Neuronal stem cell (in vitro differentiated cells): ENCODE measurements around the gene CCDC12.
A peak's percentile ranks its signal among the peaks of the same experiment; 100 is the strongest.

Experiments used
- DNase-seq: peaks from one replicate; pipeline ENCODE4 v3.0.0-alpha.2; 2013; ENCODE audit warnings: low spot score
- H2AFZ ChIP-seq: one replicate; pipeline ENCODE4 v1.6.1; 2013; ENCODE audit warnings: mild to moderate bottlenecking, low read length, inconsistent platforms
- H2AK5ac ChIP-seq: 2 replicates; pipeline ENCODE4 v1.6.1; 2013; ENCODE audit warnings: low read depth, mild to moderate bottlenecking, inconsistent platforms, low read length, moderate library complexity, mixed read lengths
- H2BK120ac ChIP-seq: 2 replicates; pipeline ENCODE4 v1.6.1; 2013; ENCODE audit warnings: low read depth, mild to moderate bottlenecking, inconsistent platforms, low read length, moderate library complexity, mixed read lengths
- H2BK12ac ChIP-seq: one replicate; pipeline ENCODE4 v1.6.1; 2013; ENCODE audit warnings: low read length, inconsistent platforms
- H2BK15ac ChIP-seq: 2 replicates; pipeline ENCODE4 v1.6.1; 2013; ENCODE audit warnings: mild to moderate bottlenecking, low read length, inconsistent platforms, mixed read lengths
- H2BK5ac ChIP-seq: one replicate; pipeline ENCODE4 v1.6.1; 2013; ENCODE audit warnings: inconsistent platforms, mild to moderate bottlenecking, low read length, moderate library complexity
- H3K14ac ChIP-seq: one replicate; pipeline ENCODE4 v1.6.1; 2013; ENCODE audit warnings: low read length, inconsistent platforms
- H3K18ac ChIP-seq: 2 replicates; pipeline ENCODE4 v1.6.1; 2013; ENCODE audit warnings: low read length, inconsistent platforms
- H3K23ac ChIP-seq: 2 replicates; pipeline ENCODE4 v1.6.1; 2013; ENCODE audit warnings: low read depth, mild to moderate bottlenecking, mixed read lengths, low read length, inconsistent platforms; ENCODE audit not compliant: poor library complexity
- H3K27ac ChIP-seq: replicated peaks from 3 replicates; pipeline ENCODE4 v1.5.1; 2013; ENCODE audit warnings: low read length, inconsistent platforms
- H3K27me3 ChIP-seq, 3 experiments: 2 replicates each; pipeline ENCODE4 v1.6.1; 2013; ENCODE audit warnings: low read length in 3 of 3, mild to moderate bottlenecking in 2 of 3, inconsistent platforms in 1 of 3, low read depth in 1 of 3, mixed read lengths in 1 of 3, moderate library complexity in 1 of 3; ENCODE audit not compliant: control insufficient read depth in 3 of 3, insufficient read depth in 3 of 3
- H3K36me3 ChIP-seq, 2 donors: replicated peaks in 1 of 2; 2 replicates each; pipeline ENCODE4 v1.6.1; 2013; ENCODE audit warnings: low read length in 2 of 2; ENCODE audit not compliant: control insufficient read depth in 2 of 2, insufficient read depth in 2 of 2
- H3K4ac ChIP-seq: 2 replicates; pipeline ENCODE4 v1.6.1; 2013; ENCODE audit warnings: inconsistent platforms, mild to moderate bottlenecking, low read length, moderate library complexity
- H3K4me1 ChIP-seq, 2 donors: 1 replicate in 1 of 2; 2 replicates in 1 of 2; pipeline ENCODE4 v1.6.1; 2013; ENCODE audit warnings: low read length in 2 of 2, low read depth in 1 of 2; ENCODE audit not compliant: control insufficient read depth in 2 of 2, insufficient read depth in 1 of 2
- H3K4me2 ChIP-seq: one replicate; pipeline ENCODE4 v1.6.1; 2013; ENCODE audit warnings: mild to moderate bottlenecking, low read length, inconsistent platforms; ENCODE audit not compliant: insufficient read depth, poor library complexity, severe bottlenecking
- H3K4me3 ChIP-seq, 2 donors: 2 replicates each; pipeline ENCODE4 v1.5.1; 2013; ENCODE audit warnings: low read length in 2 of 2, mild to moderate bottlenecking in 2 of 2, inconsistent platforms in 1 of 2, moderate library complexity in 1 of 2
- H3K79me1 ChIP-seq: one replicate; pipeline ENCODE4 v1.6.1; 2013; ENCODE audit warnings: low read depth, mild to moderate bottlenecking, inconsistent platforms, low read length, moderate library complexity
- H3K9ac ChIP-seq: one replicate; pipeline ENCODE4 v1.6.1; 2013; ENCODE audit warnings: mild to moderate bottlenecking, low read depth, low read length, inconsistent platforms; ENCODE audit not compliant: poor library complexity
- H3K9me3 ChIP-seq, 2 donors: replicated peaks in 1 of 2; 2 replicates each; pipeline versions ENCODE3 to v1.6.1; 2013; ENCODE audit warnings: low read length in 2 of 2, mild to moderate bottlenecking in 2 of 2, inconsistent platforms in 1 of 2, low read depth in 1 of 2, mixed read lengths in 1 of 2, moderate library complexity in 1 of 2; ENCODE audit not compliant: control insufficient read depth in 2 of 2, insufficient read depth in 1 of 2
- H4K8ac ChIP-seq: one replicate; pipeline ENCODE4 v1.6.1; 2013; ENCODE audit warnings: low read depth, mild to moderate bottlenecking, inconsistent platforms, low read length, moderate library complexity
- H4K91ac ChIP-seq: one replicate; pipeline ENCODE4 v1.6.1; 2013; ENCODE audit warnings: low read length, low read depth, mild to moderate bottlenecking, inconsistent platforms; ENCODE audit not compliant: poor library complexity
- WGBS, 2 donors: extraction: QIAGEN DNeasy Blood & Tissue Kit; methylation state at CpG; one replicate each; pipeline ENCODE4 v1.1.7; 2013; ENCODE audit warnings: missing lambda C conversion rate in 2 of 2, mixed read lengths in 1 of 2; ENCODE audit not compliant: insufficient read length in 2 of 2, insufficient replicate concordance in 1 of 2; ENCODE audit errors: extremely low coverage in 2 of 2; 5-methylcytosine and 5-hydroxymethylcytosine counted together

The CCDC12 gene

GRCh38 chr3:46900356-46900755 is 76.2 kb downstream of the CCDC12 start:
- Histone ChIP-seq H2BK15ac (no peak overlapping the region), H3K14ac (no peak overlapping the region), H3K9me3 (peaks cover 0 to 2% of the 10 kb centered on the region in 2 donors), H3K4me2 (no peak overlapping the region), H2BK5ac (no peak overlapping the region), H3K4ac (no peak overlapping the region), H3K4me3 (no peak overlapping the region), H3K23ac (no peak overlapping the region), H3K27ac (no peak overlapping the region), H3K9ac (no peak overlapping the region), H2BK120ac (no peak overlapping the region), H3K18ac (peak overlapping the region; percentile 45), H3K27me3 (peaks cover 0 to 16% (median 6%) of the 10 kb centered on the region in 3 experiments), H3K36me3 (no peaks in the 10 kb centered on the region), H2AFZ (no peak overlapping the region), H2BK12ac (no peak overlapping the region), H4K8ac (no peak overlapping the region), H3K4me1 (no peaks in the 10 kb centered on the region), H2AK5ac (no peak overlapping the region), H4K91ac (no peak overlapping the region), H3K79me1 (peaks cover 2% of the 10 kb centered on the region)
- no peak for DNase-seq
- no CpG with 5 or more reads among the region's 6 CpGs for WGBS, 2 donors

GRCh38 chr3:46900007-46900292 is 76.6 kb downstream of the CCDC12 start:
- Histone ChIP-seq H2BK15ac (peak overlapping the region; percentile 56), H2AFZ (no peak overlapping the region), H3K27ac (no peak overlapping the region), H3K14ac (no peak overlapping the region), H3K36me3 (no peaks in the 10 kb centered on the region), H3K9ac (no peak overlapping the region), H3K79me1 (peaks cover 2% of the 10 kb centered on the region), H2BK120ac (no peak overlapping the region), H3K4me3 (no peak overlapping the region), H2BK12ac (peak overlapping the region; percentile 54), H3K27me3 (peaks cover 0 to 14% (median 6%) of the 10 kb centered on the region in 3 experiments), H3K23ac (peak overlapping the region; percentile 25), H3K4me1 (no peaks in the 10 kb centered on the region), H3K4me2 (no peak overlapping the region), H3K4ac (no peak overlapping the region), H4K91ac (no peak overlapping the region), H3K18ac (peak overlapping the region; percentile 45), H4K8ac (no peak overlapping the region), H2BK5ac (no peak overlapping the region), H3K9me3 (peaks cover 0 to 2% of the 10 kb centered on the region in 2 donors), H2AK5ac (peak overlapping the region; percentile 93)
- DNase-seq = no peak
- no CpG with 5 or more reads among the region's 5 CpGs for WGBS, 2 donors

GRCh38 chr3:46899151-46900006 is 77.2 kb downstream of the CCDC12 start:
- WGBS, 2 donors = no CpG with 5 or more reads among the region's 22 CpGs
- H3K18ac ChIP-seq = peak overlapping the region; percentile 57
- H2BK15ac ChIP-seq = peak overlapping the region; percentile 56
- no peak overlapping the region for H3K23ac ChIP-seq
- peaks cover 0 to 2% of the 10 kb centered on the region in 2 donors for H3K9me3 ChIP-seq
- H2BK5ac ChIP-seq = peak overlapping the region; percentile 36
- no peak overlapping the region for H3K9ac ChIP-seq
- peak overlapping the region; percentile 54 for H2BK12ac ChIP-seq
- H3K79me1 ChIP-seq = peaks cover 2% of the 10 kb centered on the region
- peaks cover 0 to 11% (median 6%) of the 10 kb centered on the region in 3 experiments for H3K27me3 ChIP-seq
- H2BK120ac ChIP-seq = no peak overlapping the region
- H3K14ac ChIP-seq = no peak overlapping the region
- H3K4me2 ChIP-seq = no peak overlapping the region
- H3K36me3 ChIP-seq = no peaks in the 10 kb centered on the region
- no peak overlapping the region for H4K91ac ChIP-seq
- H4K8ac ChIP-seq = peak overlapping the region; percentile 32
- H3K4ac ChIP-seq = no peak overlapping the region
- H3K4me1 ChIP-seq = no peaks in the 10 kb centered on the region
- no peak overlapping the region for H2AFZ ChIP-seq
- H2AK5ac ChIP-seq = peak overlapping the region; percentile 93
- H3K4me3 ChIP-seq = no peak overlapping the region
- DNase-seq = no peak
- no peak overlapping the region for H3K27ac ChIP-seq

- WGBS, 2 donors = no CpG with 5 or more reads among the region's 71 CpGs
These were observed 78.0 kb downstream of the CCDC12 start for GRCh38 chr3:46898321-46899150.

More at GRCh38 chr3:46898321-46899150, 78.0 kb downstream of the CCDC12 start:
- Histone ChIP-seq H2BK5ac (peak overlapping the region; percentile 36), H2BK15ac (peak overlapping the region; percentile 56), H3K4me2 (peak overlapping the region; percentile 32), H3K23ac (peak overlapping the region; percentile 92), H4K91ac (peak overlapping the region; percentile 27), H3K18ac (peak overlapping the region; percentile 57), H3K36me3 (no peaks in the 10 kb centered on the region), H3K4me3 (no peak overlapping the region), H2BK12ac (peak overlapping the region; percentile 58), H3K9ac (peak overlapping the region; percentile 68), H3K27ac (no peak overlapping the region), H3K4ac (no peak overlapping the region), H3K79me1 (peaks cover 2% of the 10 kb centered on the region), H3K4me1 (no peaks in the 10 kb centered on the region), H3K9me3 (peaks cover 0 to 2% of the 10 kb centered on the region in 2 donors), H3K27me3 (peaks cover 0 to 18% (median 6%) of the 10 kb centered on the region in 3 experiments), H4K8ac (peak overlapping the region; percentile 32), H3K14ac (peak overlapping the region; percentile 78), H2BK120ac (no peak overlapping the region), H2AFZ (no peak overlapping the region), H2AK5ac (peak overlapping the region; percentile 93)
- no peak for DNase-seq
